ENCODE data around the gene SLC6A3. TPM values are rescaled to one million over a fixed set of nuclear protein-coding genes. Genes with fewer than 3 reads are reported as not detected.
"Not testable (repeated sequence)": the region's sequence is repeated elsewhere in the genome, so short reads cannot be mapped to it uniquely, and the experiment has no call there.

Gene SLC6A3
- polyA plus RNA-seq, 1 experiment, result not detected

- Histone ChIP-seq H3K27me3 (ENCODE audit: control insufficient read depth, insufficient read depth, low read length) (no peaks in the 10 kb centered on the region), H3K4me3 (ENCODE audit: low read depth, low read length) (no peak overlapping the region), H3K27ac (ENCODE audit: low read depth, low read length) (no peak overlapping the region), H3K9me3 (ENCODE audit: control insufficient read depth, insufficient read depth, low read length) (no peaks in the 10 kb centered on the region; the same call in 1 of the 2 replicates)
- ChIA-PET POLR2A (no interaction called here), CTCF (interaction anchor here (1.4 to 3.2 kb wide), 5 partner anchors 9 to 165 kb away, joined by 4 to 20 read pairs (median 5); no protein-coding TSS in a partner anchor)
- no peak for TF ChIP-seq CTCF (IDR thresholded peaks at IDR 0.05; ENCODE audit: low read depth, low read length)
- DNase-seq (ENCODE audit: low read depth, low spot score), result no peak
Measured at GRCh38 chr5:1479066-1479465, 33.8 kb upstream of the SLC6A3 start.

DNA sequence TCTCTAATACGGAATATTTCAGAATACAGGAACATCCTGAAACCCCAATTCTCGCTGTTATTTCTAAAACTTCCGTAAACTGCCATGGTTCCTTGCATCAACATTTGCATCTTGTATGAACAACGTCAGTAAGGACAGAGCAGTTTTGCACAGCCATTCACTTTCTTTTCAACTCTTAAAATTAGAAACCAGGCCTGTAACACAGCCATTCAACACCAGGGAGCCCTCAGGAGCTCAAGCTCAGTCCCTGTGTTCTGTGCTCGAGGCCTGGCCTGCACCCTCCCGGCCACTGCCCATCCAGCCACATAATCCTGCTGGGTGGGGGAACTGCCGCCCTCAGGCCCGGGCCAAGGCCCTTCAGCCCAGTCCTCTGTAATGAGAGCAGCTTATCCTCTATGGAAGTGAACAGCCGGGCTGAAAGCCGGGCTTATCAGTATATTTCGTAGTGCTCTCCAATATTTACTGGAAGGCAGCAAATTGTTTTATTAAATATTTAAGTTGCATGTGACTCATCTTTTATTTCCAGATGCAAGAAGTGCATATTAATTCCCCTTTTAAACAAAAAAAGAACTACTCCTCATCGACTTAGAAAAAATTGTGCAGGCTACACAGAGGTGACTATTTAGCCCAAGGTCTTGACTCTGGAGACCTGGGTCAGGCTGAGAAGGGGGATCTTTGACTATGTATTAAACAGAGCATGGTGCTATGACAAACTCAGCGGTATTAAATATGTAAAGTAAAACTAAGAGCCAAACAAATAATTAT is 33.2 kb upstream of the SLC6A3 start:
- ChIA-PET CTCF (interaction anchor here (2.1 to 3.2 kb wide), 3 partner anchors 8 to 166 kb away, joined by 5 to 20 read pairs (median 17); no protein-coding TSS in a partner anchor), POLR2A (no interaction called here)
- no peak overlapping the region for H3K27ac ChIP-seq (ENCODE audit: low read depth, low read length)
- no peaks in the 10 kb centered on the region for H3K27me3 ChIP-seq (ENCODE audit: control insufficient read depth, insufficient read depth, low read length)
- no peak for TF ChIP-seq CTCF (IDR thresholded peaks at IDR 0.05; ENCODE audit: low read depth, low read length)
- no peak for DNase-seq (ENCODE audit: low read depth, low spot score)
- no peaks in the 10 kb centered on the region; the same call in 1 of the 2 replicates for H3K9me3 ChIP-seq (ENCODE audit: control insufficient read depth, insufficient read depth, low read length)
- H3K4me3 ChIP-seq (ENCODE audit: low read depth, low read length), result no peak overlapping the region

GRCh38 chr5:1477341-1477740 is 32.1 kb upstream of the SLC6A3 start:
- no peaks in the 10 kb centered on the region; the same call in 1 of the 2 replicates for H3K9me3 ChIP-seq (ENCODE audit: control insufficient read depth, insufficient read depth, low read length)
- no peak for DNase-seq (ENCODE audit: low read depth, low spot score)
- ChIA-PET CTCF (no interaction called here), POLR2A (no interaction called here)
- TF ChIP-seq CTCF (IDR thresholded peaks at IDR 0.05; ENCODE audit: low read depth, low read length), result no peak
- H3K27me3 ChIP-seq (ENCODE audit: control insufficient read depth, insufficient read depth, low read length), result no peaks in the 10 kb centered on the region
- no peak overlapping the region for H3K4me3 ChIP-seq (ENCODE audit: low read depth, low read length)
- no peak overlapping the region for H3K27ac ChIP-seq (ENCODE audit: low read depth, low read length)

GRCh38 chr5:1476967-1477310 is 31.7 kb upstream of the SLC6A3 start:
- Histone ChIP-seq H3K27me3 (ENCODE audit: control insufficient read depth, insufficient read depth, low read length) (no peaks in the 10 kb centered on the region), H3K27ac (ENCODE audit: low read depth, low read length) (no peak overlapping the region), H3K9me3 (ENCODE audit: control insufficient read depth, insufficient read depth, low read length) (no peaks in the 10 kb centered on the region; the same call in 1 of the 2 replicates), H3K4me3 (ENCODE audit: low read depth, low read length) (no peak overlapping the region)
- DNase-seq (ENCODE audit: low read depth, low spot score), result no peak
- POLR2A ChIA-PET, result no interaction called here
- TF ChIP-seq CTCF (IDR thresholded peaks at IDR 0.05; ENCODE audit: low read depth, low read length), result no peak
- CTCF ChIA-PET, result no interaction called here

GRCh38 chr5:1476181-1476966 is 31.1 kb upstream of the SLC6A3 start:
- no peak for DNase-seq (ENCODE audit: low read depth, low spot score)
- no peaks in the 10 kb centered on the region for H3K27me3 ChIP-seq (ENCODE audit: control insufficient read depth, insufficient read depth, low read length)
- CTCF ChIA-PET, result interaction anchor here (0.6 kb wide), 1 partner anchor 9 kb away, joined by 3 read pairs; no protein-coding TSS in a partner anchor
- POLR2A ChIA-PET, result no interaction called here
- no peaks in the 10 kb centered on the region; the same call in 1 of the 2 replicates for H3K9me3 ChIP-seq (ENCODE audit: control insufficient read depth, insufficient read depth, low read length)
- H3K4me3 ChIP-seq (ENCODE audit: low read depth, low read length), result no peak overlapping the region
- H3K27ac ChIP-seq (ENCODE audit: low read depth, low read length), result no peak overlapping the region
- no peak for TF ChIP-seq CTCF (IDR thresholded peaks at IDR 0.05; ENCODE audit: low read depth, low read length)

GRCh38 chr5:1475544-1475900 is 30.3 kb upstream of the SLC6A3 start:
- DNase-seq (ENCODE audit: low read depth, low spot score); H3K9me3 ChIP-seq (ENCODE audit: control insufficient read depth, insufficient read depth, low read length); H3K4me3 ChIP-seq (ENCODE audit: low read depth, low read length); H3K27ac ChIP-seq (ENCODE audit: low read depth, low read length); H3K27me3 ChIP-seq (ENCODE audit: control insufficient read depth, insufficient read depth, low read length); CTCF ChIA-PET; POLR2A ChIA-PET: not testable (repeated sequence)

All from AG04450 (cell line).